ENCODE results near the gene TOMM34.

Gene TOMM34

GRCh38 chr20:44962483-44962882 is 2.3 kb upstream of the TOMM34 start:
- no peak for DNase-seq (ENCODE audit: low read depth in 3 of 3)

- DNase-seq (ENCODE audit: low read depth in 3 of 3): no peak
Measured at GRCh38 chr20:44961870-44962267, 1.7 kb upstream of the TOMM34 start.

GRCh38 chr20:44961011-44961869 is 1.0 kb upstream of the TOMM34 start:
- DNase-seq (ENCODE audit: low read depth in 3 of 3): no peak

GRCh38 chr20:44959638-44960102 is 527 bp downstream of the TOMM34 start:
- DNase-seq (ENCODE audit: low read depth in 3 of 3): peak; percentile 62 to 67 (median 67)

- DNase-seq (ENCODE audit: low read depth in 3 of 3): no peak
Measured at GRCh38 chr20:44959082-44959637, 1.0 kb downstream of the TOMM34 start.

- no peak for DNase-seq (ENCODE audit: low read depth in 3 of 3)
Measured at GRCh38 chr20:44958276-44958675, 1.9 kb downstream of the TOMM34 start.

GRCh38 chr20:44956410-44956809 is 3.8 kb downstream of the TOMM34 start:
- no peak for DNase-seq (ENCODE audit: low read depth in 3 of 3)

- DNase-seq (ENCODE audit: low read depth in 3 of 3): no peak
Measured at GRCh38 chr20:44955270-44955669, 4.9 kb downstream of the TOMM34 start.

GRCh38 chr20:44954211-44954610 is 6.0 kb downstream of the TOMM34 start:
- DNase-seq (ENCODE audit: low read depth in 3 of 3): no peak

GRCh38 chr20:44952731-44953130 is 7.5 kb downstream of the TOMM34 start:
- DNase-seq (ENCODE audit: low read depth in 3 of 3): no peak

- DNase-seq (ENCODE audit: low read depth in 3 of 3): no peak
Measured at GRCh38 chr20:44950368-44950767, 9.8 kb downstream of the TOMM34 start.

- DNase-seq (ENCODE audit: low read depth in 3 of 3): no peak
Measured at GRCh38 chr20:44948513-44948912, 11.7 kb downstream of the TOMM34 start.

- DNase-seq (ENCODE audit: low read depth in 3 of 3): no peak
Measured at GRCh38 chr20:44948107-44948506, 12.1 kb downstream of the TOMM34 start.

- no peak for DNase-seq (ENCODE audit: low read depth in 3 of 3)
Measured at GRCh38 chr20:44946271-44946852, 13.8 kb downstream of the TOMM34 start.

- no peak for DNase-seq (ENCODE audit: low read depth in 3 of 3)
Measured at GRCh38 chr20:44945261-44945660, 14.9 kb downstream of the TOMM34 start.

- DNase-seq (ENCODE audit: low read depth in 3 of 3): no peak
Measured at GRCh38 chr20:44943828-44944227, 16.4 kb downstream of the TOMM34 start.

- DNase-seq (ENCODE audit: low read depth in 3 of 3): no peak
Measured at GRCh38 chr20:44942264-44942973, 17.8 kb downstream of the TOMM34 start.

- DNase-seq (ENCODE audit: low read depth in 3 of 3): no peak
Measured at GRCh38 chr20:44941120-44941691, 19.0 kb downstream of the TOMM34 start.

- no peak for DNase-seq (ENCODE audit: low read depth in 3 of 3)
Measured at GRCh38 chr20:44938637-44939036, 21.6 kb downstream of the TOMM34 start.

GRCh38 chr20:44936510-44936909 is 23.7 kb downstream of the TOMM34 start:
- DNase-seq (ENCODE audit: low read depth in 3 of 3): no peak

GRCh38 chr20:44932916-44933315 is 27.3 kb downstream of the TOMM34 start:
- DNase-seq (ENCODE audit: low read depth in 3 of 3): no peak

- no peak for DNase-seq (ENCODE audit: low read depth in 3 of 3)
Measured at GRCh38 chr20:44931911-44932310, 28.3 kb downstream of the TOMM34 start.
